Umbilical cord (tissue), 2 donors: Measurements from ENCODE around the gene PSMC5. TPM values are rescaled to one million over a fixed set of nuclear protein-coding genes. Genes with fewer than 3 reads are reported as not detected.

Experiments used
- DNase-seq: peaks from one replicate; pipeline ENCODE4 v3.0.0-alpha.2; 2015; ENCODE audit warnings: low spot score
- total RNA-seq: library from RNA; depleted of rRNA; stranded (reverse); fragments of >200 nt; gene quantifications from one replicate; pipeline ENCODE4 v1.2.3, GENCODE V29; 2014; ENCODE audit warnings: low replicate concordance; ENCODE audit not compliant: insufficient read depth

The PSMC5 gene
- total RNA-seq, 1 donor from 2014 or later: 42.1 TPM

- no peak for DNase-seq
Observed at GRCh38 chr17:63820963-63821561, 6.2 kb upstream of the PSMC5 start.

DNA sequence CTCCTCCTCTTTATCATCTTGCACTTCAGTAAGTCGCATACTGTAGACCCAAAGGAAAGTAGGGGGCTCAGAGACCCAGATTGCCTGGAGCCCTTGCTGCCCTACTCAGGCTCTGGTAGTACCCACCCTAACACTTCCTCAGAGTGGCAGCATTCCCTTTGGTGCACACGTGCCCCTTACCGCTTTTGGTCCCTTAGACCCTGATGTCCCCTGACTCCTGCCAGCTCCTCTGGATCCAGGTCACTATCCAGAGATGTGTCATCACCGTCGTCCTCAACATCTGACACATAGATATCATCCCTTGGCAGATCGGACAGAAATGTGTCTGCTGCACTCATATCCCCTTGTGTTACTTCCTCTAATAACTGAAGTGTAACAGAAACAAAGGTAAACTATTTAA is 5.4 kb upstream of the PSMC5 start:
- no peak for DNase-seq

DNA sequence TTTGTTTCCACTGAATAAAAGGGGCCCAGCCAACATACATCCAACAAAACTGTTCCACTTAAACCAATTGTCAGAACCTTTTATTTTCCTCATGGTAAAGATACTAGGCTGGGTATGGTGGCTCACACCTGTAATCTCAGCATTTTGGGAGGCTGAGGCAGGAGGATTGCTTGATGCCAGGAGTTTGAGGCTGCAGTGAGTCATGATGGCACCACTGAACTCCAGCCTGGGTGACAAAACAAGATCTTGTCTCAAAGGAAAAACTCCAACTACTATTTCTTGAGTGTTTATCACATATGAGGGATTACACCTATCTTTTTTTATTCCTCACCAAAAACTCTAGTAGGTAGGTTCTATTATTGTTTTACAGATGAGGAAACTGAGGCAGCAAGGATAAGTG is 4.7 kb upstream of the PSMC5 start:
- DNase-seq: no peak

DNA sequence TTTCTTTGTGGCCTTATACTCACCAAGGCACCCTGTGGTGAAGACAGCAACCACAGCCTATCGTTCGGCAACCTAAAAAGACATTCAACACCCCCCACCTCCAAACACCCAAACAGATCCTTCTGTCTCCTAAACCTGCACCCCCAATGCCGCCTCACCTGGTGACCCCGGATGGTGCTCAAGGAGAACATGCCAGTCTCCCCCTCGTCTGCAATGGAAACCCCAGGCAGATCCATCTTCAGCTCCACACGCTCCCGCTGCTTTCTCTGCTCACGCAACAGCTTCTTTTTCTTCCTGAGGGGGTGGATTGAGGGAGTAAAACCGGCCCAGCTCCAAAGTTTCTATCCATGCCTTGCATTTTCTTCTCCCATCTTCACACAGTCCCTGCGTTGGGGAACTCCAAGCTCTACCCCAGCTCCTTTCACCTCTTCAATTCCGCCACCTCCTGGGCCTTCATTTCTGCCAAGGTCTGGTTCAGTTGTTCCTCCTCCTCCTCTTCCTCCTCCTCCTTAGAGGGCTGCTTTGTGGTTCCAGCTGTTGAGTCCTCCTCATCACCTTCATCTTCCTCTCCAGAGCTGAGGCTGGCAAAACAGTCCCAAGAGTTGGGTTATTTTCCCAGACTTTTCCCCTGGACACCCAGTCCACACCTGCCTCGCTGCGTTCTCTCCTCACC is 3.4 kb upstream of the PSMC5 start:
- no peak for DNase-seq

- DNase-seq: no peak
Observed at GRCh38 chr17:63824362-63824761, 2.9 kb upstream of the PSMC5 start.

- DNase-seq: no peak
Observed at GRCh38 chr17:63826468-63827001, 696 bp upstream of the PSMC5 start.

GRCh38 chr17:63827801-63828221 is 580 bp downstream of the PSMC5 start:
- DNase-seq: no peak

DNA sequence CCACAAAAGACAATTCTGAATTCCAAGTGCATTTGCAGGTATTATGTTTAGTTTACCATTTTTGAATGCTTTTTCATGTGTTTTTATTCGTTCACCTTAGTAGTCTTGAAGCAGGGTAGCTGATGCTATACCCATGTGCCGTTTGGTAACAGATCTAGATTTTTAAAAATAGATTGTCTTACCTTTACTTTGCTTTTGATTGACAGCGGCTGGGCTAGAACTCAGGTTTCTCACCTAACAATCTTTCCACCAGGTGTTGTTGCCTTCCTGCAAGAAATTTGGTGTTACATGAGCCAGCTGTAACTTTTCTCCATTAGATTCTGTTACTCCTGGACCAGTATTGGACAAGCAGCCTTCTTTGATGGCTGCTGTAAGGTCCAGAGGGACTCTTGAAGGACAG is 1.7 kb downstream of the PSMC5 start:
- DNase-seq: no peak

DNA sequence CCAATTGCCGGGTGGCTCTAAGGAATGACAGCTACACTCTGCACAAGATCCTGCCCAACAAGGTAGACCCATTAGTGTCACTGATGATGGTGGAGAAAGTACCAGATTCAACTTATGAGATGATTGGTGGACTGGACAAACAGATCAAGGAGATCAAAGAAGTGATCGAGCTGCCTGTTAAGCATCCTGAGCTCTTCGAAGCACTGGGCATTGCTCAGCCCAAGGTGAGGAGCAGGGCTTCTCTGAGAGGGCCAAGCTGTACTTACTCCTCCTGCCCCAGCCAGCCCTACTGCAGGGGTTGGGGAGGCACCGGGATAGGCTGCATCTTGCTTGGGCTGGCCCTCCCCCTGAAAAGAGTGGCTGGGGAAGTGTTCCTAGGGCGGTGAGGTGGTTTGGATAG is 3.0 kb downstream of the PSMC5 start:
- DNase-seq: no peak

DNA sequence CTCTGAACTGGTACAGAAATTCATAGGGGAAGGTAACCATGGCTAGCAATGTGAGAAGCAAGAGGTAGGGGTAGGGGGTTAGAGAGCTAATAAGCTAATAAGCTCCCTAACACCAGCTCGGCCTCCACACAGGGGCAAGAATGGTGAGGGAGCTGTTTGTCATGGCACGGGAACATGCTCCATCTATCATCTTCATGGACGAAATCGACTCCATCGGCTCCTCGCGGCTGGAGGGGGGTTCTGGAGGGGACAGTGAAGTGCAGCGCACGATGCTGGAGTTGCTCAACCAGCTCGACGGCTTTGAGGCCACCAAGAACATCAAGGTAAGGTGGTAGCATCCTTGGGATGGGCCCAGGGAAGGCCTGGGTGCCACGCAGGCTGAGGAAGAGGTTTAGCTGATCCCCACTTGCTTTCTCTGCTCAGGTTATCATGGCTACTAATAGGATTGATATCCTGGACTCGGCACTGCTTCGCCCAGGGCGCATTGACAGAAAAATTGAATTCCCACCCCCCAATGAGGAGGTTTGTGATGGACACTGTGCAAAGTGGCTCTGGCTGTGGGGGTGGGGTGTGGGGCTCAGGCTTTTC is 3.8 kb downstream of the PSMC5 start:
- no peak for DNase-seq

DNA sequence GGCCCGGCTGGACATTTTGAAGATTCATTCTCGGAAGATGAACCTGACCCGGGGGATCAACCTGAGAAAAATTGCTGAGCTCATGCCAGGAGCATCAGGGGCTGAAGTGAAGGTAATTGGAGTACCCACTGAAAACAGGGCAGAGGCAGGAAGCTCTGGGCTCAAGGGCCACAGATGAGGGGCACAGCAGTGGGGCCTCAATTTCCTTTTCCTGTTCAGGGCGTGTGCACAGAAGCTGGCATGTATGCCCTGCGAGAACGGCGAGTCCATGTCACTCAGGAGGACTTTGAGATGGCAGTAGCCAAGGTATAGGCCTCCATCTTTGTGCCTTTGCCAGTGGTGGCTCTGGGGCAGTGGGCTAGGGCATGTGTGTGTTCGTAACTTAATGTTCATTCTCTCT is 4.3 kb downstream of the PSMC5 start:
- DNase-seq: no peak

GRCh38 chr17:63832014-63832413 is 4.8 kb downstream of the PSMC5 start:
- DNase-seq: no peak

DNA sequence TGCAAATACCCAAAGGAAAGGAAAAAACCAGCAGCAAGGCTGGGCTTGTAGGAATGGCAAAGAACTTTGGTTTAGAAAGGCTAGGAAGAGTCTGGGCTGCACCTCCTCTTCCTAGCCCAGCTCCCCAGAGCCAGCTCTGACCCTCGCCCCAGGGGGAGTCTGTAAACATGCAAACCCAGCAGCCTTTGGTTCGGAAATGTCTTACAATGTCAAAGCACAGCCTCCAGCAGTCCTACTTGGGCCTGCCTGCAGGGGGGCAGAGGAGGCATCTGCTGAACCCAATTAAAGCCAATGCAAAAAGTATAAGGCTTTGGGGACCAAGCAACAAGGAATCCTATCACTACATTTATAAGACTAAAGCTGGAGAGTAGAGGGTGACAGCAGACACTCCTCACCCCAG is 5.2 kb downstream of the PSMC5 start:
- no peak for DNase-seq

DNA sequence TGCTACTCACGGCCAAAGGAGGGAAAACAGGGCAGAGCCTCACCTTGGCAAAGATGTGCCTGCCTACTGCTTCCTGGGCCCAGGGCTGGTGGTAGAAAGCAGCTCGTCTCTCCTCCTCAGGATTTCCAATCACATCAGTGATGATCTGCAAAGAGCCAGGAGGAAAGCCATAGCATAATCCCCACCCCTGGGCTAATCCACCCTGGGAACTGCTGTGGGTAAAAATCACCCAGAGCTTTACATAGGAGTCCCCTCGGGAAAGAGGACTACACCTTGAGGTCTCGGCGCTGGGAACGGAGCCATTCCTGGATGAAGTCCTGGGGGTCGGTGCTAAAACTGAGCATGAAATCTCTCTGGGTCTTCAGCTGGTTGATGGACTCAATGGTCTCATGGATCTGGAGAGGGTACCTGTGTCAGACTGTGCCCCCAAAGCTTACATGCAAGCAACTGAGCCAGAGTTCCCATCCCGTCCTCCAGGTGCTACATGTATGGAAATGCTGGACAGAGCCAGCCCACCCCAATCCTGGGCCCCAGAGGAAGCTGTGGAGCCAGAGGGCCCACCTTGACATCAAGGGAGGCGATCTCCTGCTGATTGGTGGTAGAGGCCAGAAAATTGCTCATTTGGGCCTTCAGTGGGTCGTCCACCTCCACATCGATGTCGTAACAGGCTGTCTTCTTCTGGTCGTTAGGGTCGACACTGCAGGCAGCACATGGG is 6.0 kb downstream of the PSMC5 start:
- no peak for DNase-seq

- no peak for DNase-seq
Observed at GRCh38 chr17:63833741-63834373, 6.6 kb downstream of the PSMC5 start.

- DNase-seq: peak; percentile 55
Observed at GRCh38 chr17:63834431-63835166, 7.4 kb downstream of the PSMC5 start.

- no peak for DNase-seq
Observed at GRCh38 chr17:63835167-63835720, 8.0 kb downstream of the PSMC5 start.

DNA sequence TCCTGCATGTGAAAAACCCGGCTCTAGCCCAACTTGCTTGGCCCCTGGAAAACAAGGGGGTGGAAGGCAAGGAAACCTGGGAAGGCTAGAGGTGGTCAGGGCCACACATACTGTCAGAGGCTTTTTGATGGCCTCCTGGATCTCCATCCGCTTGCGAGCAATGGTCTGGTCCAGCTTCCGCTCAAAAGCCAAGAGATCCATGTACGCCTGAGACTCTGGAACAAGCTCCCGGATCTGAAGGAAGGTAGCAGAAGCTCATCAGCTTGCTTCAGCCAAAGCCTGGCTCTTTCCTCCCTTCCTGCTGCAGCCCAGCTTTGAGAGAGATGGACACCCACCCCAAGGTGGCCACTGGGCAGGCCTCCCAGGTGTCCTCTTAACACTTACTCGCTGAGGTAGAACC is 9.6 kb downstream of the PSMC5 start:
- DNase-seq: no peak

DNA sequence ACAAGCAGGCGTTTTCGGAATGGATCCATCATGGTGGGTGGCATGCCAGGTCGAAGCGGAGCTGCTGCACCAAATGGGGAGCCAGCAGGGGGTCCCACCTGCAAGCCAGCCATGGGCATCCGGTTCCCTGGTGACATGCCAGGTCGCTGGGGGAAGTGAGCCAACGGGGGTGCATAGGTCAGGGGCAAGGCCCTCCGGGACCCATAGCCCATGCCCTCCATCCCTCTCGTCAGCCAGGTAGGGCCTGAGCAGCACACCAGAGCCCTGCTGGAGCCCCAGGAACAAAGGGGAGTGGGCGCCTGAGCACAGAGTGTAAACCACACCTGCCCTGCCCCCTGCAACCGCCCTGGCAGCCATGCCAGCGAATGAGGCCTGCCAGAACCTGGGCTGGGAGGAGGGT is 10.2 kb downstream of the PSMC5 start:
- no peak for DNase-seq

GRCh38 chr17:63837962-63838600 is 10.8 kb downstream of the PSMC5 start:
- no peak for DNase-seq
